Myometrial cell (primary cell): Measurements from ENCODE around the gene ZNF384. TPM values are rescaled to one million over a fixed set of nuclear protein-coding genes. Genes with fewer than 3 reads are reported as not detected.

Experiments
- total RNA-seq: library from RNA; depleted of rRNA; stranded (reverse); fragments of >200 nt; gene quantifications from 2 replicates; pipeline ENCODE4 v1.2.3, GENCODE V29; 2015

Gene ZNF384
- 16.7 and 26.2 TPM in 2 replicates for total RNA-seq

GRCh38 chr12:6688999-6689882 lies at the start of gene ZNF384:
ZNF384 (minus strand) TSS chr12:6689375; CDS start chr12:6679520, 9,855 bp downstream.

GRCh38 chr12:6723607-6724408 lies 34.6 kb upstream of the ZNF384 start, which contains the start of gene COPS7A:
COPS7A (plus strand) TSS chr12:6724046; CDS start chr12:6724657, 611 bp downstream.

GRCh38 chr12:6700646-6701051 lies 11.5 kb upstream of the ZNF384 start, which contains the start of gene PIANP:
PIANP (minus strand) TSS chr12:6700815; CDS start chr12:6698061, 2,754 bp downstream.

GRCh38 chr12:6662906-6663742 lies 26.1 kb downstream of the ZNF384 start, which contains the start of gene ING4:
ING4 (minus strand) TSS chr12:6663119; CDS start chr12:6663101, 18 bp downstream.

GRCh38 chr12:6647083-6647604 lies 42.0 kb downstream of the ZNF384 start, which contains the start of gene ACRBP:
ACRBP (minus strand) TSS chr12:6647432; CDS start chr12:6647366, 66 bp downstream.

GRCh38 chr12:6635856-6636531 lies 53.2 kb downstream of the ZNF384 start, which contains the start of gene LPAR5:
LPAR5 (minus strand) TSS chr12:6635959; CDS start chr12:6621248, 14,711 bp downstream.

Other genes with a start within 250 kb of the ZNF384 start
- gene CD27, start 244.4 kb downstream of the ZNF384 start, total RNA-seq: not detected in 2 replicates
- 7.5 and 19.3 TPM in 2 replicates for gene TAPBPL, start 237.3 kb downstream of the ZNF384 start, total RNA-seq
- 5.0 and 8.4 TPM in 2 replicates for gene VAMP1, start 218.7 kb downstream of the ZNF384 start, total RNA-seq
- gene MRPL51, start 196.1 kb downstream of the ZNF384 start, total RNA-seq: 110 and 135 TPM in 2 replicates
- gene NCAPD2, start 195.3 kb downstream of the ZNF384 start, total RNA-seq: 101 TPM in 2 replicates
- gene GAPDH, start 154.9 kb downstream of the ZNF384 start, total RNA-seq: 6,392 and 8,126 TPM in 2 replicates
- gene IFFO1, start 133.3 kb downstream of the ZNF384 start, total RNA-seq: 10.1 and 12.1 TPM in 2 replicates
- gene NOP2, start 121.1 kb downstream of the ZNF384 start, total RNA-seq: 23.4 and 31.7 TPM in 2 replicates
- gene CHD4, start 82.0 kb downstream of the ZNF384 start, total RNA-seq: 213 and 218 TPM in 2 replicates
- 0.86 TPM in 1 of 2 replicates, not detected in the other for gene LPAR5, start 53.4 kb downstream of the ZNF384 start, total RNA-seq
- 0.18 TPM in 1 of 2 replicates, not detected in the other for gene ACRBP, start 41.9 kb downstream of the ZNF384 start, total RNA-seq
- 28.8 and 31.9 TPM in 2 replicates for gene ING4, start 26.3 kb downstream of the ZNF384 start, total RNA-seq
- gene PIANP, start 11.4 kb upstream of the ZNF384 start, total RNA-seq: not detected in 2 replicates
- 127 and 144 TPM in 2 replicates for gene COPS7A, start 34.7 kb upstream of the ZNF384 start, total RNA-seq
- gene MLF2, start 63.8 kb upstream of the ZNF384 start, total RNA-seq: 274 and 381 TPM in 2 replicates
- 296 and 339 TPM in 2 replicates for gene PTMS, start 77.0 kb upstream of the ZNF384 start, total RNA-seq
- gene LAG3, start 83.1 kb upstream of the ZNF384 start, total RNA-seq: under 0.01 and 0.35 TPM in 2 replicates
- gene CD4, start 100.2 kb upstream of the ZNF384 start, total RNA-seq: under 0.01 TPM in 1 of 2 replicates, not detected in the other
- 1.8 and 3.2 TPM in 2 replicates for gene GPR162, start 132.4 kb upstream of the ZNF384 start, total RNA-seq
- 69.5 and 75.1 TPM in 2 replicates for gene P3H3, start 139.0 kb upstream of the ZNF384 start, total RNA-seq
- 0.29 and 1.8 TPM in 2 replicates for gene GNB3, start 151.6 kb upstream of the ZNF384 start, total RNA-seq
- 36.3 and 53.9 TPM in 2 replicates for gene CDCA3, start 161.9 kb upstream of the ZNF384 start, total RNA-seq
- 89.4 and 97.7 TPM in 2 replicates for gene USP5, start 162.8 kb upstream of the ZNF384 start, total RNA-seq
- gene TPI1, start 178.2 kb upstream of the ZNF384 start, total RNA-seq: 1,607 and 1,656 TPM in 2 replicates
- 4.9 and 12.8 TPM in 2 replicates for gene SPSB2, start 183.9 kb upstream of the ZNF384 start, total RNA-seq
- 13.0 and 18.8 TPM in 2 replicates for gene LRRC23, start 215.4 kb upstream of the ZNF384 start, total RNA-seq
- gene ENO2, start 225.2 kb upstream of the ZNF384 start, total RNA-seq: 8.9 and 9.0 TPM in 2 replicates
- gene ATN1, start 238.6 kb upstream of the ZNF384 start, total RNA-seq: 12.7 and 13.8 TPM in 2 replicates